ENCODE measurements around the gene UNC13B.

DNA sequence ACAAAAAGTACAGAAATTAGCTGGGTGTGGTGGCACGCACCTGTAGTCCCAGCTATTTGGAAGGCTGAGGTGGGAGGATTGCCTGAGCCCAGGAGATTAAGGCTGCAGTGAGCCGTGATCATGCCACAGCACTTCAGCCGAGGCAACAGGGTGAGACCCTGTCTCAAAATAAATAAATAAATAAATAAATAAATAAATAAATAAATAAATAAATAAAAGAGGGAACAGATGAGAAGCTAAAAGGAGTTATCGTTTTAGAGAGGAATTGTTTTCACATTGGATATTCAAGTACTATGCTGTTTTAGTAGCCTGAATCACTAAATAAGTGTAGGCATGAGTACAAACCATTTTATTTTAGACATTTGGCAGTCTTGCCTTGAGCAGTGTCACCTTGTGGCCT is 151.7 kb downstream of the UNC13B start:
- TF ChIP-seq, protein P1, sequence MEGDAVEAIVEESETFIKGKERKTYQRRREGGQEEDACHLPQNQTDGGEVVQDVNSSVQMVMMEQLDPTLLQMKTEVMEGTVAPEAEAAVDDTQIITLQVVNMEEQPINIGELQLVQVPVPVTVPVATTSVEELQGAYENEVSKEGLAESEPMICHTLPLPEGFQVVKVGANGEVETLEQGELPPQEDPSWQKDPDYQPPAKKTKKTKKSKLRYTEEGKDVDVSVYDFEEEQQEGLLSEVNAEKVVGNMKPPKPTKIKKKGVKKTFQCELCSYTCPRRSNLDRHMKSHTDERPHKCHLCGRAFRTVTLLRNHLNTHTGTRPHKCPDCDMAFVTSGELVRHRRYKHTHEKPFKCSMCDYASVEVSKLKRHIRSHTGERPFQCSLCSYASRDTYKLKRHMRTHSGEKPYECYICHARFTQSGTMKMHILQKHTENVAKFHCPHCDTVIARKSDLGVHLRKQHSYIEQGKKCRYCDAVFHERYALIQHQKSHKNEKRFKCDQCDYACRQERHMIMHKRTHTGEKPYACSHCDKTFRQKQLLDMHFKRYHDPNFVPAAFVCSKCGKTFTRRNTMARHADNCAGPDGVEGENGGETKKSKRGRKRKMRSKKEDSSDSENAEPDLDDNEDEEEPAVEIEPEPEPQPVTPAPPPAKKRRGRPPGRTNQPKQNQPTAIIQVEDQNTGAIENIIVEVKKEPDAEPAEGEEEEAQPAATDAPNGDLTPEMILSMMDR (conservative IDR thresholded peaks at IDR 0.05; ENCODE audit: low read depth, low read length) = no peak
- TF ChIP-seq EZH2 (IDR thresholded peaks at IDR 0.05; ENCODE audit: low read length, unreplicated experiment) (no peak), EZH2phosphoT487 (IDR thresholded peaks at IDR 0.05; ENCODE audit: borderline replicate concordance, low read length) (no peak)
